K562 (cell line): ENCODE data around the gene B3GAT3. TPM values are rescaled to one million over a fixed set of nuclear protein-coding genes. Genes with fewer than 3 reads are reported as not detected.
A peak's percentile ranks its signal among the peaks of the same experiment; 100 is the strongest.

Source experiments
- BRD4 ChIP-seq: fragments of 200-600 bp; sonication (generic); IDR thresholded peaks from 2 replicates; pipeline ENCODE4 v1.6.1; 2017; ENCODE audit warnings: inconsistent platforms
- C11orf30 ChIP-seq: fragments of 450-650 bp; IDR thresholded peaks from 2 replicates; pipeline ENCODE4 v1.6.1; 2016; ENCODE audit warnings: low read depth, mild to moderate bottlenecking
- EGR1 ChIP-seq: fragments of 450-650 bp; conservative IDR thresholded peaks from 2 replicates; pipeline ENCODE4 v1.6.1; 2017; ENCODE audit warnings: mild to moderate bottlenecking
- ERF ChIP-seq: fragments of 450-650 bp; formaldehyde crosslinking; IDR thresholded peaks from 2 replicates; pipeline ENCODE4 v1.4.0; 2020; ENCODE audit warnings: mild to moderate bottlenecking, mixed read lengths
- ILF3 ChIP-seq: fragments of 450-650 bp; IDR thresholded peaks from 2 replicates; pipeline ENCODE4 v1.6.1; 2018; ENCODE audit warnings: antibody characterized with exemption, mild to moderate bottlenecking, moderate library complexity, borderline replicate concordance
- KAT2B ChIP-seq: IDR thresholded peaks from one replicate; pipeline ENCODE4 v1.6.1; 2012; ENCODE audit warnings: low read depth, mild to moderate bottlenecking, control low read depth, inconsistent platforms, low read length, moderate library complexity
- KAT8 ChIP-seq: fragments of 450-650 bp; IDR thresholded peaks from 2 replicates; pipeline ENCODE4 v1.6.1; 2016; ENCODE audit warnings: low read depth, mild to moderate bottlenecking
- NR2C2 ChIP-seq, 2 experiments: fragments of 200-800 bp in 1 of 2; sonication (Bioruptor generic) in 1 of 2; sonication (generic) in 1 of 2; formaldehyde crosslinking in 1 of 2; IDR thresholded peaks; 2 replicates each; pipeline versions ENCODE4 v1.6.1 to v1.8.0; 2016 to 2022; ENCODE audit warnings: mild to moderate bottlenecking in 1 of 2, missing compliant biosample characterization in 1 of 2, missing genetic modification characterization in 1 of 2, missing genetic modification reagents in 1 of 2
- PHF20 ChIP-seq: fragments of 450-650 bp; IDR thresholded peaks from 2 replicates; pipeline ENCODE4 v1.6.1; 2018; ENCODE audit not compliant: partially characterized antibody
- RBFOX2 ChIP-seq: fragments of 200-400 bp; formaldehyde crosslinking; IDR thresholded peaks from 2 replicates; pipeline ENCODE4 v1.6.1; 2017; ENCODE audit warnings: low read depth, mild to moderate bottlenecking, low read length, moderate library complexity
- RBM17 ChIP-seq: fragments of 200-400 bp; formaldehyde crosslinking; IDR thresholded peaks from 2 replicates; pipeline ENCODE4 v1.6.1; 2017; ENCODE audit warnings: low read depth, mild to moderate bottlenecking, low read length, borderline replicate concordance
- SIN3A ChIP-seq, 2 experiments: fragments of 150-350 bp in 1 of 2; IDR thresholded peaks; 2 replicates each; pipeline ENCODE4 v1.6.1; 2011 to 2016; ENCODE audit warnings: borderline replicate concordance in 2 of 2, low read depth in 2 of 2, low read length in 2 of 2, mild to moderate bottlenecking in 2 of 2, moderate library complexity in 2 of 2; ENCODE audit not compliant: control insufficient read depth in 1 of 2
- SP2 ChIP-seq: IDR thresholded peaks from 2 replicates; pipeline ENCODE4 v1.6.1; 2011; ENCODE audit warnings: mild to moderate bottlenecking, low read depth, low read length, moderate library complexity; ENCODE audit not compliant: poor library complexity, severe bottlenecking; ENCODE audit errors: extremely low read depth
- TAF9B ChIP-seq: fragments of 450-650 bp; IDR thresholded peaks from 2 replicates; pipeline ENCODE4 v1.6.1; 2018; ENCODE audit warnings: mild to moderate bottlenecking; ENCODE audit not compliant: partially characterized antibody
- TBP ChIP-seq: optimal IDR thresholded peaks from 2 replicates; pipeline ENCODE3; 2011; ENCODE audit warnings: low read depth, low read length, improper control_type of control experiment
- ZBTB17 ChIP-seq: fragments of 450-650 bp; formaldehyde crosslinking; IDR thresholded peaks from 2 replicates; pipeline ENCODE4 v1.4.0; 2020; ENCODE audit warnings: mild to moderate bottlenecking
- polyA plus RNA-seq, 8 experiments: library from polyadenylated mRNA; depleted of rRNA in 4 of 8; stranded (reverse) in 5 of 8; unstranded in 3 of 8; fragments of >200 nt; fragmentation: Nextera tagmentation in 2 of 8; fragmentation: Illumina TruSeq in 1 of 8; extraction: Ambion mirVana in 2 of 8; extraction: Trizol in 1 of 8; gene quantifications; 2 replicates each; pipeline versions ENCODE4 v1.2.1 to v1.2.3, GENCODE V29; 2011 to 2014; ENCODE audit warnings: inconsistent platforms in 1 of 8, missing spikeins in 1 of 8
- total RNA-seq, 7 experiments: library from RNA; depleted of rRNA in 6 of 7; stranded (reverse); fragments of >200 nt in 6 of 7; fragmentation: Illumina TruSeq in 2 of 7; extraction: Trizol in 2 of 7; gene quantifications; 2 replicates each; pipeline versions ENCODE4 v1.2.1 to v1.2.3, GENCODE V29; 2011 to 2021; ENCODE audit warnings: low replicate concordance in 1 of 7
- TF ChIP-seq, protein P1 (sequence below): sonication (generic); formaldehyde crosslinking; IDR thresholded peaks from 2 replicates; pipeline ENCODE4 v1.8.1; 2023; ENCODE audit warnings: mild to moderate bottlenecking, missing genetic modification reagents, moderate library complexity
- TF ChIP-seq, protein P2 (sequence below): fragments of 250-450 bp; sonication (Bioruptor Pico); IDR thresholded peaks from 2 replicates; pipeline ENCODE4 v1.4.0; 2020; ENCODE audit warnings: mild to moderate bottlenecking, moderate library complexity
- TF ChIP-seq, protein P3 (sequence below): fragments of 200-800 bp; sonication (Bioruptor generic); IDR thresholded peaks from 2 replicates; pipeline ENCODE4 v1.6.1; 2017; ENCODE audit warnings: missing genetic modification characterization, missing compliant biosample characterization
- TF ChIP-seq, protein P4 (sequence below), 2 experiments: fragments of 450-650 bp in 1 of 2; sonication (generic) in 1 of 2; formaldehyde crosslinking; conservative IDR thresholded peaks; 2 replicates each; pipeline versions ENCODE4 v1.4.0 to v1.8.1; 2020 to 2022; ENCODE audit warnings: mild to moderate bottlenecking in 1 of 2, missing genetic modification reagents in 1 of 2

B3GAT3 gene
- total and polyA plus RNA-seq, 9 of the 15 experiments (the other 6 are each of a cell fraction or from before 2014, with no cell fraction given) = 0.30 to 64.0 (median 21.4) TPM

DNA sequence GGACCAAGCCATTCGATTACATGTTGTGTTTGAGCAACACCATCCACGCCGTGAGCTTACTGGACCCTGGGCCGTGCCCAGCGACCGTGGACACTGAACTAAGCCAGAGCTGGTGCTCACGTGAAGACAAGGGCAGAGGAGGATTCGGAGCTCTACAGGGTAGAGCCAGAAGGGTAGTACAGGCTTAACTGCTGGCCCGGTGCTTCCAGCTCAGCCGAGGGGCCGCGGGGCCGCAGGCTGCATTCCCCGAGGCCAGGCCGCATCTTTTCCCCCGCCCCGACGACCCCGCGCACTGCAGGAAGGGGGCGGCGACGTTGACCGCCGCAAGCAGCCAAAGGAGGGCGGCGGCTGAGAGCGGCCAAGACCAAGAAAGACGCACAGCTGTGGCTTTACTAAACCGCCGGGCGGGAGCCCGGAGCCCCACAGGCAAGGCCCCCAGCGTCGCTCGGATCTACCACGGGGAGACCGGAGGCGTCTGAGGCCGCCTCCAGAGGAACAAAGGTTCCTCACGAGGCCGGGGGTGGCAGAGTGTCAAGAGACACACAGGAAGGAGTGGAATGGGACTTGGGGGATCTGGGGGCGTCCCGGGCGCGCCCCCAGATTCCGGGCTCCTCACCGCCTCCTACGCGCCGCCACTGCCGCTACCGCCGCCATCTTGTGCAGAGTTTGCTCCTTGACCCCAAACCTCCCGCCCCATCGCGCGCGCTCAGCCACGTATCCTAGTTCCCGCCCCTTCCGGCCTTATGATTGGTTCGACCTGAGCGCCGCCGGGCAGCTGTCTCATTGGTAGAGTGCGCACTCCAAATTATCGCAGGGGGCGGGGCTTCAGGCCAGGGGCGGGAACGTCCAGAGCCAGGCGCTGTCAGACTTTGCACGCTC, 24.4 kb upstream of the B3GAT3 start, which contains the start of gene GANAB (continued):
- TF ChIP-seq, protein P1, sequence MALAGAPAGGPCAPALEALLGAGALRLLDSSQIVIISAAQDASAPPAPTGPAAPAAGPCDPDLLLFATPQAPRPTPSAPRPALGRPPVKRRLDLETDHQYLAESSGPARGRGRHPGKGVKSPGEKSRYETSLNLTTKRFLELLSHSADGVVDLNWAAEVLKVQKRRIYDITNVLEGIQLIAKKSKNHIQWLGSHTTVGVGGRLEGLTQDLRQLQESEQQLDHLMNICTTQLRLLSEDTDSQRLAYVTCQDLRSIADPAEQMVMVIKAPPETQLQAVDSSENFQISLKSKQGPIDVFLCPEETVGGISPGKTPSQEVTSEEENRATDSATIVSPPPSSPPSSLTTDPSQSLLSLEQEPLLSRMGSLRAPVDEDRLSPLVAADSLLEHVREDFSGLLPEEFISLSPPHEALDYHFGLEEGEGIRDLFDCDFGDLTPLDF (CRISPR knock-in tag) = peak; percentile 93
- TF ChIP-seq SIN3A (IDR thresholded peaks at IDR 0.05; ENCODE audit: borderline replicate concordance in 2 of 2, control insufficient read depth in 1 of 2, low read depth in 2 of 2, low read length in 2 of 2) (peak in 1 of 2 experiments; percentile 75; a peak in 1 of 4 replicates), TBP (peak; percentile 94), RBFOX2 (peak; percentile 97), PHF20 (peak; percentile 65), KAT8 (no peak), C11orf30 (peak; percentile 78), NR2C2 (CRISPR knock-in tag; IDR thresholded peaks at IDR 0.05) (peak; percentile 97), NR2C2 (tag; IDR thresholded peaks at IDR 0.05) (peak; percentile 99), KAT2B (no peak), ZBTB17 (0 out of 2 replicates have a peak, but pooled peaks have one; percentile 66), TAF9B (peak; percentile 81), EGR1 (peak; percentile 97), RBM17 (no peak), SP2 (peak; percentile 55), ERF (CRISPR knock-in tag) (peak; percentile 73; the same call in 1 of the 2 replicates), BRD4 (peak; percentile 90), ILF3 (no peak; the same call in 1 of the 2 replicates)
- TF ChIP-seq, protein P2, sequence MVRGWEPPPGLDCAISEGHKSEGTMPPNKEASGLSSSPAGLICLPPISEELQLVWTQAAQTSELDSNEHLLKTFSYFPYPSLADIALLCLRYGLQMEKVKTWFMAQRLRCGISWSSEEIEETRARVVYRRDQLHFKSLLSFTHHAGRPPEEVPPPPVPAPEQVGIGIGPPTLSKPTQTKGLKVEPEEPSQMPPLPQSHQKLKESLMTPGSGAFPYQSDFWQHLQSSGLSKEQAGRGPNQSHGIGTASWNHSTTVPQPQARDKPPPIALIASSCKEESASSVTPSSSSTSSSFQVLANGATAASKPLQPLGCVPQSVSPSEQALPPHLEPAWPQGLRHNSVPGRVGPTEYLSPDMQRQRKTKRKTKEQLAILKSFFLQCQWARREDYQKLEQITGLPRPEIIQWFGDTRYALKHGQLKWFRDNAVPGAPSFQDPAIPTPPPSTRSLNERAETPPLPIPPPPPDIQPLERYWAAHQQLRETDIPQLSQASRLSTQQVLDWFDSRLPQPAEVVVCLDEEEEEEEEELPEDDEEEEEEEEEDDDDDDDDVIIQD (CRISPR knock-in tag) = no peak
- TF ChIP-seq, protein P3, sequence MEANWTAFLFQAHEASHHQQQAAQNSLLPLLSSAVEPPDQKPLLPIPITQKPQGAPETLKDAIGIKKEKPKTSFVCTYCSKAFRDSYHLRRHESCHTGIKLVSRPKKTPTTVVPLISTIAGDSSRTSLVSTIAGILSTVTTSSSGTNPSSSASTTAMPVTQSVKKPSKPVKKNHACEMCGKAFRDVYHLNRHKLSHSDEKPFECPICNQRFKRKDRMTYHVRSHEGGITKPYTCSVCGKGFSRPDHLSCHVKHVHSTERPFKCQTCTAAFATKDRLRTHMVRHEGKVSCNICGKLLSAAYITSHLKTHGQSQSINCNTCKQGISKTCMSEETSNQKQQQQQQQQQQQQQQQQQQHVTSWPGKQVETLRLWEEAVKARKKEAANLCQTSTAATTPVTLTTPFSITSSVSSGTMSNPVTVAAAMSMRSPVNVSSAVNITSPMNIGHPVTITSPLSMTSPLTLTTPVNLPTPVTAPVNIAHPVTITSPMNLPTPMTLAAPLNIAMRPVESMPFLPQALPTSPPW = peak; percentile 57
- TF ChIP-seq, protein P4, sequence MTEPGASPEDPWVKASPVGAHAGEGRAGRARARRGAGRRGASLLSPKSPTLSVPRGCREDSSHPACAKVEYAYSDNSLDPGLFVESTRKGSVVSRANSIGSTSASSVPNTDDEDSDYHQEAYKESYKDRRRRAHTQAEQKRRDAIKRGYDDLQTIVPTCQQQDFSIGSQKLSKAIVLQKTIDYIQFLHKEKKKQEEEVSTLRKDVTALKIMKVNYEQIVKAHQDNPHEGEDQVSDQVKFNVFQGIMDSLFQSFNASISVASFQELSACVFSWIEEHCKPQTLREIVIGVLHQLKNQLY (CRISPR knock-in tag; conservative IDR thresholded peaks at IDR 0.05) = no peak
